ENCODE results near the gene CCR7. TPM values are rescaled to one million over a fixed set of nuclear protein-coding genes. Genes with fewer than 3 reads are reported as not detected.
A peak's percentile ranks its signal among the peaks of the same experiment; 100 is the strongest.

CCR7 gene
- total and polyA plus RNA-seq, 2 of the 13 experiments (the other 11 are each of a cell fraction or from before 2014, with no cell fraction given), result 0.04 to 0.53 TPM

- peak; percentile 47; the same call in 1 of the 2 replicates for TF ChIP-seq PAXIP1 (CRISPR knock-in tag; conservative IDR thresholded peaks at IDR 0.05)
- TF ChIP-seq KDM3A (CRISPR knock-in tag; IDR thresholded peaks at IDR 0.05; ENCODE audit: low read depth), result no peak
- no peak for TF ChIP-seq ZNF34 (CRISPR knock-in tag; IDR thresholded peaks at IDR 0.05; ENCODE audit: borderline replicate concordance)
- TF ChIP-seq ZNF33A (CRISPR knock-in tag; IDR thresholded peaks at IDR 0.05; ENCODE audit: borderline replicate concordance), result no peak
- no peak for TF ChIP-seq PAF1 (CRISPR knock-in tag; IDR thresholded peaks at IDR 0.05)
- 0 out of 2 replicates have a peak, but pooled peaks have one; percentile 33 for TF ChIP-seq MAX (IDR thresholded peaks at IDR 0.05)
- no peak for TF ChIP-seq AFF4 (CRISPR knock-in tag; IDR thresholded peaks at IDR 0.05)
- no peak for TF ChIP-seq NCOR1 (IDR thresholded peaks at IDR 0.05; ENCODE audit: borderline replicate concordance, low read length)
- no peak for TF ChIP-seq ZNF639 (CRISPR knock-in tag; conservative IDR thresholded peaks at IDR 0.05)
- no peak for TF ChIP-seq ZNF558 (CRISPR knock-in tag; IDR thresholded peaks at IDR 0.05; ENCODE audit: borderline replicate concordance)
- TF ChIP-seq ELF3 (CRISPR knock-in tag; IDR thresholded peaks at IDR 0.05), result peak; percentile 47; the same call in 1 of the 2 replicates
- no peak for TF ChIP-seq ZBTB1 (CRISPR knock-in tag; IDR thresholded peaks at IDR 0.05; ENCODE audit: borderline replicate concordance)
- no peak for TF ChIP-seq ZNF501 (CRISPR knock-in tag; IDR thresholded peaks at IDR 0.05)
- TF ChIP-seq RAD21 (CRISPR knock-in tag; IDR thresholded peaks at IDR 0.05), result no peak
- no peak for TF ChIP-seq DR1 (CRISPR knock-in tag; IDR thresholded peaks at IDR 0.05)
- no peak for TF ChIP-seq ZSCAN5A (CRISPR knock-in tag; IDR thresholded peaks at IDR 0.05; ENCODE audit: borderline replicate concordance)
Observed at GRCh38 chr17:40541060-40541872, 24.0 kb downstream of the CCR7 start (continued).
